ENCODE measurements around the gene PIK3C3. TPM values are rescaled to one million over a fixed set of nuclear protein-coding genes. Genes with fewer than 3 reads are reported as not detected.
A peak's percentile ranks its signal among the peaks of the same experiment; 100 is the strongest.

Gene PIK3C3
- total RNA-seq, 1 donor from 2014 or later = 61.5 TPM

- Mint-ChIP-seq H3K27me3 (no peaks in the 10 kb centered on the region), H3K4me1 (ENCODE audit: low read depth) (peaks cover 3% of the 10 kb centered on the region), H3K9me3 (ENCODE audit: low read depth) (no peaks in the 10 kb centered on the region), H3K4me3 (ENCODE audit: low read depth) (no peak overlapping the region), H3K36me3 (ENCODE audit: insufficient read depth) (no peaks in the 10 kb centered on the region), H3K27ac (no peak overlapping the region)
- DNase-seq (ENCODE audit: low spot score, unreplicated experiment) = no peak
- no peak for TF ChIP-seq CTCF (IDR thresholded peaks at IDR 0.05; ENCODE audit: unreplicated experiment)
Measured at GRCh38 chr18:41942254-41942653, 12.8 kb upstream of the PIK3C3 start.

- Mint-ChIP-seq H3K27me3 (peaks cover 8% of the 10 kb centered on the region), H3K36me3 (ENCODE audit: insufficient read depth) (no peaks in the 10 kb centered on the region), H3K27ac (no peak overlapping the region), H3K9me3 (ENCODE audit: low read depth) (no peaks in the 10 kb centered on the region), H3K4me3 (ENCODE audit: low read depth) (no peak overlapping the region), H3K4me1 (ENCODE audit: low read depth) (no peaks in the 10 kb centered on the region)
- no peak for DNase-seq (ENCODE audit: low spot score, unreplicated experiment)
- no peak for TF ChIP-seq CTCF (IDR thresholded peaks at IDR 0.05; ENCODE audit: unreplicated experiment)
Measured at GRCh38 chr18:41948544-41949110, 6.4 kb upstream of the PIK3C3 start.

GRCh38 chr18:41949206-41949920 lies 5.7 kb upstream of the PIK3C3 start:
- Mint-ChIP-seq H3K27ac (no peak overlapping the region), H3K36me3 (ENCODE audit: insufficient read depth) (no peaks in the 10 kb centered on the region), H3K9me3 (ENCODE audit: low read depth) (no peaks in the 10 kb centered on the region), H3K4me1 (ENCODE audit: low read depth) (no peaks in the 10 kb centered on the region), H3K27me3 (peaks cover 8% of the 10 kb centered on the region), H3K4me3 (ENCODE audit: low read depth) (no peak overlapping the region)
- TF ChIP-seq CTCF (IDR thresholded peaks at IDR 0.05; ENCODE audit: unreplicated experiment) = no peak
- DNase-seq (ENCODE audit: low spot score, unreplicated experiment) = no peak

- no peak for TF ChIP-seq CTCF (IDR thresholded peaks at IDR 0.05; ENCODE audit: unreplicated experiment)
- Mint-ChIP-seq H3K4me1 (ENCODE audit: low read depth) (peaks cover 19% of the 10 kb centered on the region), H3K27me3 (peaks cover 8% of the 10 kb centered on the region), H3K9me3 (ENCODE audit: low read depth) (no peaks in the 10 kb centered on the region), H3K36me3 (ENCODE audit: insufficient read depth) (peaks cover 9% of the 10 kb centered on the region), H3K4me3 (ENCODE audit: low read depth) (peak overlapping the region; percentile 100), H3K27ac (peak overlapping the region; percentile 99)
- no peak for DNase-seq (ENCODE audit: low spot score, unreplicated experiment)
Measured at GRCh38 chr18:41955688-41956087, 654 bp downstream of the PIK3C3 start.

GRCh38 chr18:41959045-41959444 lies 4.0 kb downstream of the PIK3C3 start:
- peaks cover 19% of the 10 kb centered on the region for H3K4me1 Mint-ChIP-seq (ENCODE audit: low read depth)
- no peak for TF ChIP-seq CTCF (IDR thresholded peaks at IDR 0.05; ENCODE audit: unreplicated experiment)
- peaks cover 10% of the 10 kb centered on the region for H3K36me3 Mint-ChIP-seq (ENCODE audit: insufficient read depth)
- no peak overlapping the region for H3K4me3 Mint-ChIP-seq (ENCODE audit: low read depth)
- H3K27me3 Mint-ChIP-seq = no peaks in the 10 kb centered on the region
- no peak overlapping the region for H3K27ac Mint-ChIP-seq
- no peak for DNase-seq (ENCODE audit: low spot score, unreplicated experiment)
- H3K9me3 Mint-ChIP-seq (ENCODE audit: low read depth) = no peaks in the 10 kb centered on the region
